HCT116 (cell line): ENCODE results near the gene PLCB1. TPM values are rescaled to one million over a fixed set of nuclear protein-coding genes. Genes with fewer than 3 reads are reported as not detected.

Source experiments
- ATAC-seq: fragments of 200-7000 bp; cut with Tn5 transposase; 2 replicates; pipeline ENCODE4 v1.9.1; 2020; ENCODE audit warnings: mild to moderate bottlenecking, moderate library complexity
- BruUV-seq: library from RNA; stranded (reverse); fragments of 400-500 nt; replicated peaks from 2 replicates; lab custom pipeline; 2021; lab: Mats Ljungman, UMichigan
- CTCF ChIA-PET: fragments of 300-600 bp; sonication (Branson Sonifier 250); formaldehyde crosslinking; loops from one replicate; lab custom pipeline; 2021; ENCODE audit warnings: antibody characterized with exemption; lab: Charles Lee
- POLR2A ChIA-PET: fragments of 300-600, 350-600 bp; sonication (Branson Sonifier 250); formaldehyde crosslinking; loops from one replicate; lab custom pipeline; 2021; ENCODE audit warnings: antibody characterized with exemption; lab: Charles Lee
- RAD21 ChIA-PET, 2 experiments: fragments of 300-600 bp; sonication (Branson Sonifier 250); formaldehyde crosslinking; loops; one replicate each; lab custom pipeline; 2023; ENCODE audit warnings: low total read pairs in 2 of 2; ENCODE audit not compliant: uncharacterized antibody in 2 of 2, unreplicated experiment in 2 of 2, low non-redundant PET in 1 of 2; lab: Charles Lee
- DNase-seq: peaks from one replicate; pipeline ENCODE4 v3.0.0-alpha.2; 2010; ENCODE audit warnings: low read depth, low spot score
- H2AFZ ChIP-seq: fragments of 200-600 bp; shearing (Covaris generic), sonication (generic); 2 replicates; pipeline ENCODE4 v1.6.1; 2017; ENCODE audit warnings: low read depth, mixed run types, mixed read lengths, antibody characterized with exemption, low read length; ENCODE audit not compliant: poor library complexity, severe bottlenecking
- H3K27ac ChIP-seq: 2 replicates; pipeline ENCODE4 v1.5.1; 2012; ENCODE audit warnings: low read depth, low read length
- H3K27me3 ChIP-seq: fragments of 200-600 bp; sonication (generic); 2 replicates; pipeline ENCODE4 v1.6.1; 2016; ENCODE audit warnings: mixed run types, low read length, mixed read lengths; ENCODE audit not compliant: insufficient read depth
- H3K36me3 ChIP-seq, 2 experiments: fragments of 200-500 bp in 1 of 2; fragments of 200-600 bp in 1 of 2; sonication (Bioruptor generic) in 1 of 2; sonication (generic) in 1 of 2; 2 replicates each; pipeline versions ENCODE4 v1.5.1 to v1.6.1; 2014 to 2016; ENCODE audit warnings: low read length in 2 of 2, inconsistent platforms in 1 of 2, mixed read lengths in 1 of 2, mixed run types in 1 of 2; ENCODE audit not compliant: insufficient read depth in 2 of 2, control insufficient read depth in 1 of 2
- H3K4me1 ChIP-seq, 2 experiments: fragments of 200-600 bp in 1 of 2; sonication (generic) in 1 of 2; 2 replicates each; pipeline versions ENCODE4 v1.5.1 to v1.6.1; 2012 to 2017; ENCODE audit warnings: low read length in 2 of 2, inconsistent platforms in 1 of 2, mild to moderate bottlenecking in 1 of 2, mixed read lengths in 1 of 2, mixed run types in 1 of 2, moderate library complexity in 1 of 2; ENCODE audit not compliant: insufficient read depth in 2 of 2, control insufficient read depth in 1 of 2
- H3K4me2 ChIP-seq: fragments of 200-600 bp; sonication (generic); 2 replicates; pipeline ENCODE4 v1.6.1; 2017; ENCODE audit warnings: mixed run types, low read length, mixed read lengths
- H3K4me3 ChIP-seq, 2 experiments: fragments of 200-600 bp in 1 of 2; sonication (generic) in 1 of 2; replicated peaks in 1 of 2; 2 replicates each; pipeline ENCODE4 v1.5.1; 2011 to 2016; ENCODE audit warnings: low read length in 2 of 2, control low read depth in 1 of 2, low read depth in 1 of 2, mild to moderate bottlenecking in 1 of 2, mixed read lengths in 1 of 2, mixed run types in 1 of 2
- H3K79me2 ChIP-seq: fragments of 200-600 bp; sonication (generic); 2 replicates; pipeline ENCODE4 v1.6.1; 2017; ENCODE audit warnings: mild to moderate bottlenecking, mixed run types, low read length, moderate library complexity, mixed read lengths; ENCODE audit not compliant: insufficient read depth
- H3K9ac ChIP-seq: fragments of 200-600 bp; sonication (generic); 2 replicates; pipeline ENCODE4 v1.6.1; 2016; ENCODE audit warnings: low read length, mixed read lengths
- H3K9me2 ChIP-seq: fragments of 200-600 bp; sonication (generic), shearing (Covaris generic); 2 replicates; pipeline ENCODE4 v1.6.1; 2017; ENCODE audit warnings: mixed run types, mild to moderate bottlenecking, moderate library complexity; ENCODE audit not compliant: insufficient read depth
- H3K9me3 ChIP-seq, 2 experiments: fragments of 200-500 bp in 1 of 2; fragments of 200-600 bp in 1 of 2; sonication (Bioruptor generic) in 1 of 2; sonication (generic) in 1 of 2; 2 replicates each; pipeline ENCODE4 v1.6.1; 2014 to 2017; ENCODE audit warnings: low read length in 2 of 2, mixed read lengths in 2 of 2, inconsistent platforms in 1 of 2, low read depth in 1 of 2, mild to moderate bottlenecking in 1 of 2, mixed run types in 1 of 2, moderate library complexity in 1 of 2; ENCODE audit not compliant: control insufficient read depth in 1 of 2, insufficient read depth in 1 of 2
- H4K20me1 ChIP-seq: fragments of 200-600 bp; sonication (generic), shearing (Covaris generic); 2 replicates; pipeline ENCODE4 v1.6.1; 2017; ENCODE audit warnings: mixed run types, mild to moderate bottlenecking, moderate library complexity; ENCODE audit not compliant: insufficient read depth
- ATF3 ChIP-seq: IDR thresholded peaks from 2 replicates; pipeline ENCODE4 v1.6.1; 2012
- CEBPB ChIP-seq: IDR thresholded peaks from 2 replicates; pipeline ENCODE4 v1.6.1; 2012; ENCODE audit warnings: low read depth
- EZH2 ChIP-seq: fragments of 200-600 bp; sonication (generic); IDR thresholded peaks from 2 replicates; pipeline ENCODE4 v1.6.1; 2017; ENCODE audit warnings: antibody characterized with exemption, mixed run types
- EZH2phosphoT487 ChIP-seq: fragments of 200-600 bp; IDR thresholded peaks from 2 replicates; pipeline ENCODE4 v1.6.1; 2018; ENCODE audit warnings: antibody characterized with exemption, borderline replicate concordance
- FOSL1 ChIP-seq: IDR thresholded peaks from 2 replicates; pipeline ENCODE4 v1.6.1; 2012; ENCODE audit warnings: low read depth
- JUND ChIP-seq: IDR thresholded peaks from 2 replicates; pipeline ENCODE4 v1.6.1; 2012
- MAX ChIP-seq: IDR thresholded peaks from 2 replicates; pipeline ENCODE4 v1.6.1; 2012
- POLR2AphosphoS5 ChIP-seq: IDR thresholded peaks from 2 replicates; pipeline ENCODE4 v1.6.1; 2011; ENCODE audit warnings: mild to moderate bottlenecking, low read depth, low read length, moderate library complexity
- RAD21 ChIP-seq: IDR thresholded peaks from 2 replicates; pipeline ENCODE4 v1.6.1; 2012; ENCODE audit warnings: low read depth, mild to moderate bottlenecking
- SIN3A ChIP-seq: IDR thresholded peaks from 2 replicates; pipeline ENCODE4 v1.6.1; 2012; ENCODE audit warnings: low read depth
- SP1 ChIP-seq: IDR thresholded peaks from 2 replicates; pipeline ENCODE4 v1.6.1; 2012; ENCODE audit warnings: low read depth
- TCF7L2 ChIP-seq: IDR thresholded peaks from 2 replicates; pipeline ENCODE4 v1.7.0; 2011; ENCODE audit warnings: borderline replicate concordance, inconsistent platforms; ENCODE audit not compliant: insufficient read depth, insufficient read length; ENCODE audit errors: extremely low read depth
- ZBTB33 ChIP-seq: IDR thresholded peaks from 2 replicates; pipeline ENCODE4 v1.6.1; 2011; ENCODE audit warnings: mild to moderate bottlenecking, low read length, moderate library complexity; ENCODE audit not compliant: insufficient replicate concordance; ENCODE audit errors: extremely low read depth
- intact Hi-C: fragments of 100-400 bp; cut with micrococcal nuclease; formaldehyde crosslinking; loops from 2 replicates; pipeline ENCODE4 v1.10.0; 2022
- total RNA-seq: library from RNA; stranded (reverse); gene quantifications from one replicate; pipeline ENCODE4 v1.2.1, GENCODE V29; 2021; ENCODE audit not compliant: unreplicated experiment

The PLCB1 gene
- total RNA-seq, 1 experiment from 2014 or later: 15.8 TPM

- Histone ChIP-seq H3K79me2 (no peaks in the 10 kb centered on the region), H3K27ac (no peak overlapping the region), H3K4me1 (peaks cover 0 to 5% of the 10 kb centered on the region in 2 experiments; a peak in 2 of 4 replicates), H3K36me3 (no peaks in the 10 kb centered on the region), H3K9ac (no peak overlapping the region), H2AFZ (no peak overlapping the region), H4K20me1 (no peaks in the 10 kb centered on the region), H3K4me2 (no peak overlapping the region), H3K9me3 (no peaks in the 10 kb centered on the region), H3K4me3 (no peak overlapping the region), H3K27me3 (no peaks in the 10 kb centered on the region), H3K9me2 (no peaks in the 10 kb centered on the region)
- no peak for TF ChIP-seq ZBTB33
- DNase-seq (no peak), ATAC-seq (no peak)
- intact Hi-C loops: no loop called here
- CTCF ChIA-PET: interaction anchor here (2.5 kb wide), 1 partner anchor 594 kb away, joined by 8 read pairs; no protein-coding TSS in a partner anchor
- POLR2A ChIA-PET: interaction anchor here (1.2 kb wide), 1 partner anchor 12 kb away, joined by 3 read pairs; no protein-coding TSS in a partner anchor
- RAD21 ChIA-PET: no interaction called here
- BruUV-seq: no TSS peak
These were observed 4.4 kb upstream of the PLCB1 start for GRCh38 chr20:8127553-8128255.

GRCh38 chr20:8128291-8129060 is 3.6 kb upstream of the PLCB1 start:
- ChIA-PET CTCF (interaction anchor here (2.5 kb wide), 1 partner anchor 593 kb away, joined by 8 read pairs; no protein-coding TSS in a partner anchor), RAD21 (no interaction called here), POLR2A (no interaction called here)
- Histone ChIP-seq H3K4me1 (peaks cover 0 to 5% of the 10 kb centered on the region in 2 experiments; a peak in 2 of 4 replicates), H3K79me2 (no peaks in the 10 kb centered on the region), H3K27me3 (no peaks in the 10 kb centered on the region), H3K4me3 (no peak overlapping the region), H3K9me2 (no peaks in the 10 kb centered on the region), H3K27ac (no peak overlapping the region), H4K20me1 (no peaks in the 10 kb centered on the region), H3K9ac (no peak overlapping the region), H2AFZ (no peak overlapping the region), H3K4me2 (no peak overlapping the region), H3K9me3 (no peaks in the 10 kb centered on the region), H3K36me3 (no peaks in the 10 kb centered on the region)
- DNase-seq (no peak), ATAC-seq (no peak)
- intact Hi-C loops: no loop called here
- no TSS peak for BruUV-seq
- TF ChIP-seq EZH2 (no peak), CEBPB (no peak), SP1 (no peak), JUND (no peak), SIN3A (no peak), MAX (no peak), TCF7L2 (no peak), ATF3 (no peak), POLR2AphosphoS5 (no peak), ZBTB33 (no peak), EZH2phosphoT487 (no peak), FOSL1 (no peak), RAD21 (no peak)
